ENCODE measurements around the gene ITFG1.
"Not testable (repeated sequence)": the region's sequence is repeated elsewhere in the genome, so short reads cannot be mapped to it uniquely, and the experiment has no call there.

ITFG1 gene

GRCh38 chr16:47366228-47366627 is 94.6 kb downstream of the ITFG1 start:
- no peaks in the 10 kb centered on the region for H3K9me3 ChIP-seq (ENCODE audit: control insufficient read depth, low read length)

GRCh38 chr16:47363761-47364160 is 97.1 kb downstream of the ITFG1 start:
- no peaks in the 10 kb centered on the region for H3K9me3 ChIP-seq (ENCODE audit: control insufficient read depth, low read length)
- H3K36me3 ChIP-seq (ENCODE audit: control insufficient read depth, insufficient read depth, low read length, severe bottlenecking), result peaks cover 9% of the 10 kb centered on the region
- H3K4me3 ChIP-seq (ENCODE audit: low read length), result no peak overlapping the region
- H3K4me1 ChIP-seq (ENCODE audit: control insufficient read depth, insufficient read depth, low read length), result no peaks in the 10 kb centered on the region
- H3K9ac ChIP-seq (ENCODE audit: low read length), result no peak overlapping the region
- no peak for DNase-seq (ENCODE audit: low read depth)
- H3K27me3 ChIP-seq (replicated peaks; ENCODE audit: control insufficient read depth, insufficient read depth, low read length), result no peaks in the 10 kb centered on the region

More at GRCh38 chr16:47366228-47366627, 94.6 kb downstream of the ITFG1 start:
- Histone ChIP-seq H3K27me3 (replicated peaks; ENCODE audit: control insufficient read depth, insufficient read depth, low read length) (no peaks in the 10 kb centered on the region), H3K4me1 (ENCODE audit: control insufficient read depth, insufficient read depth, low read length) (no peaks in the 10 kb centered on the region), H3K9ac (ENCODE audit: low read length) (no peak overlapping the region), H3K4me3 (ENCODE audit: low read length) (no peak overlapping the region), H3K36me3 (ENCODE audit: control insufficient read depth, insufficient read depth, low read length, severe bottlenecking) (peaks cover 14% of the 10 kb centered on the region)
- DNase-seq (ENCODE audit: low read depth), result no peak

GRCh38 chr16:47359478-47359877 is 101.4 kb downstream of the ITFG1 start:
- no peak overlapping the region for H3K4me3 ChIP-seq (ENCODE audit: low read length)
- H3K36me3 ChIP-seq (ENCODE audit: control insufficient read depth, insufficient read depth, low read length, severe bottlenecking), result peaks cover 3% of the 10 kb centered on the region
- H3K27me3 ChIP-seq (replicated peaks; ENCODE audit: control insufficient read depth, insufficient read depth, low read length), result no peaks in the 10 kb centered on the region
- H3K4me1 ChIP-seq (ENCODE audit: control insufficient read depth, insufficient read depth, low read length), result no peaks in the 10 kb centered on the region
- no peaks in the 10 kb centered on the region for H3K9me3 ChIP-seq (ENCODE audit: control insufficient read depth, low read length)
- H3K9ac ChIP-seq (ENCODE audit: low read length), result no peak overlapping the region
- no peak for DNase-seq (ENCODE audit: low read depth)

- Histone ChIP-seq H3K4me1 (ENCODE audit: control insufficient read depth, insufficient read depth, low read length) (no peaks in the 10 kb centered on the region), H3K9me3 (ENCODE audit: control insufficient read depth, low read length) (peaks cover 6% of the 10 kb centered on the region), H3K9ac (ENCODE audit: low read length) (no peak overlapping the region), H3K36me3 (ENCODE audit: control insufficient read depth, insufficient read depth, low read length, severe bottlenecking) (peaks cover 3% of the 10 kb centered on the region), H3K4me3 (ENCODE audit: low read length) (no peak overlapping the region), H3K27me3 (replicated peaks; ENCODE audit: control insufficient read depth, insufficient read depth, low read length) (no peaks in the 10 kb centered on the region)
- no peak for DNase-seq (ENCODE audit: low read depth)
Observed at GRCh38 chr16:47358816-47359215, 102.0 kb downstream of the ITFG1 start.

GRCh38 chr16:47349029-47349428 is 111.8 kb downstream of the ITFG1 start:
- H3K4me3 ChIP-seq (ENCODE audit: low read length); H3K36me3 ChIP-seq (ENCODE audit: control insufficient read depth, insufficient read depth, low read length, severe bottlenecking); DNase-seq (ENCODE audit: low read depth); H3K27me3 ChIP-seq (replicated peaks; ENCODE audit: control insufficient read depth, insufficient read depth, low read length); H3K9ac ChIP-seq (ENCODE audit: low read length); H3K9me3 ChIP-seq (ENCODE audit: control insufficient read depth, low read length); H3K4me1 ChIP-seq (ENCODE audit: control insufficient read depth, insufficient read depth, low read length): not testable (repeated sequence)

- not testable (repeated sequence) for H3K9ac ChIP-seq (ENCODE audit: low read length); H3K36me3 ChIP-seq (ENCODE audit: control insufficient read depth, insufficient read depth, low read length, severe bottlenecking); H3K4me3 ChIP-seq (ENCODE audit: low read length); H3K4me1 ChIP-seq (ENCODE audit: control insufficient read depth, insufficient read depth, low read length); H3K27me3 ChIP-seq (replicated peaks; ENCODE audit: control insufficient read depth, insufficient read depth, low read length); DNase-seq (ENCODE audit: low read depth); H3K9me3 ChIP-seq (ENCODE audit: control insufficient read depth, low read length)
Observed at GRCh38 chr16:47347021-47347696, 113.7 kb downstream of the ITFG1 start.

GRCh38 chr16:47342055-47342454 is 118.8 kb downstream of the ITFG1 start:
- Histone ChIP-seq H3K9me3 (ENCODE audit: control insufficient read depth, low read length) (peaks cover 7% of the 10 kb centered on the region), H3K4me3 (ENCODE audit: low read length) (no peak overlapping the region), H3K4me1 (ENCODE audit: control insufficient read depth, insufficient read depth, low read length) (no peaks in the 10 kb centered on the region), H3K27me3 (replicated peaks; ENCODE audit: control insufficient read depth, insufficient read depth, low read length) (no peaks in the 10 kb centered on the region), H3K36me3 (ENCODE audit: control insufficient read depth, insufficient read depth, low read length, severe bottlenecking) (peaks cover 11% of the 10 kb centered on the region), H3K9ac (ENCODE audit: low read length) (no peak overlapping the region)
- no peak for DNase-seq (ENCODE audit: low read depth)

- not testable (repeated sequence) for H3K9me3 ChIP-seq (ENCODE audit: control insufficient read depth, low read length); H3K36me3 ChIP-seq (ENCODE audit: control insufficient read depth, insufficient read depth, low read length, severe bottlenecking); H3K4me1 ChIP-seq (ENCODE audit: control insufficient read depth, insufficient read depth, low read length); H3K4me3 ChIP-seq (ENCODE audit: low read length); H3K9ac ChIP-seq (ENCODE audit: low read length); H3K27me3 ChIP-seq (replicated peaks; ENCODE audit: control insufficient read depth, insufficient read depth, low read length); DNase-seq (ENCODE audit: low read depth)
Observed at GRCh38 chr16:47330562-47330961, 130.3 kb downstream of the ITFG1 start.

- DNase-seq (ENCODE audit: low read depth); H3K9ac ChIP-seq (ENCODE audit: low read length); H3K4me1 ChIP-seq (ENCODE audit: control insufficient read depth, insufficient read depth, low read length); H3K27me3 ChIP-seq (replicated peaks; ENCODE audit: control insufficient read depth, insufficient read depth, low read length); H3K9me3 ChIP-seq (ENCODE audit: control insufficient read depth, low read length); H3K4me3 ChIP-seq (ENCODE audit: low read length); H3K36me3 ChIP-seq (ENCODE audit: control insufficient read depth, insufficient read depth, low read length, severe bottlenecking): not testable (repeated sequence)
Observed at GRCh38 chr16:47324309-47324708, 136.6 kb downstream of the ITFG1 start.

- peaks cover 8% of the 10 kb centered on the region for H3K4me1 ChIP-seq (ENCODE audit: control insufficient read depth, insufficient read depth, low read length)
- H3K27me3 ChIP-seq (replicated peaks; ENCODE audit: control insufficient read depth, insufficient read depth, low read length), result no peaks in the 10 kb centered on the region
- DNase-seq (ENCODE audit: low read depth), result no peak
- no peaks in the 10 kb centered on the region for H3K36me3 ChIP-seq (ENCODE audit: control insufficient read depth, insufficient read depth, low read length, severe bottlenecking)
- no peak overlapping the region for H3K4me3 ChIP-seq (ENCODE audit: low read length)
- H3K9me3 ChIP-seq (ENCODE audit: control insufficient read depth, low read length), result no peaks in the 10 kb centered on the region
- H3K9ac ChIP-seq (ENCODE audit: low read length), result no peak overlapping the region
Observed at GRCh38 chr16:47323241-47323640, 137.6 kb downstream of the ITFG1 start.

GRCh38 chr16:47320546-47321310 is 140.1 kb downstream of the ITFG1 start:
- peak; percentile 18 for DNase-seq (ENCODE audit: low read depth)
- Histone ChIP-seq H3K9me3 (ENCODE audit: control insufficient read depth, low read length) (no peaks in the 10 kb centered on the region), H3K4me1 (ENCODE audit: control insufficient read depth, insufficient read depth, low read length) (peaks cover 8% of the 10 kb centered on the region), H3K4me3 (ENCODE audit: low read length) (no peak overlapping the region), H3K27me3 (replicated peaks; ENCODE audit: control insufficient read depth, insufficient read depth, low read length) (no peaks in the 10 kb centered on the region), H3K36me3 (ENCODE audit: control insufficient read depth, insufficient read depth, low read length, severe bottlenecking) (no peaks in the 10 kb centered on the region), H3K9ac (ENCODE audit: low read length) (no peak overlapping the region)
